WTC11 (cell line): ENCODE data around the gene TANC1.

ENCODE experiments used
- CREB1 ChIP-seq: sonication (generic); formaldehyde crosslinking; IDR thresholded peaks from 2 replicates; pipeline ENCODE4 v1.8.0; 2023; ENCODE audit warnings: mild to moderate bottlenecking, missing genetic modification reagents
- CTCF ChIP-seq: fragments of 200-600 bp; IDR thresholded peaks from 2 replicates; pipeline ENCODE4 v1.8.0; 2022; ENCODE audit warnings: antibody characterized with exemption
- E2F4 ChIP-seq: sonication (generic); formaldehyde crosslinking; IDR thresholded peaks from 2 replicates; pipeline ENCODE4 v1.8.1; 2022; ENCODE audit warnings: low read depth, mild to moderate bottlenecking, moderate library complexity, missing genetic modification reagents, borderline replicate concordance
- MAX ChIP-seq: sonication (generic); formaldehyde crosslinking; IDR thresholded peaks from 2 replicates; pipeline ENCODE4 v1.8.0; 2022; ENCODE audit warnings: mild to moderate bottlenecking, missing genetic modification reagents
- SMAD4 ChIP-seq: sonication (generic); formaldehyde crosslinking; IDR thresholded peaks from 2 replicates; pipeline ENCODE4 v1.8.0; 2022; ENCODE audit warnings: mild to moderate bottlenecking, missing genetic modification reagents
- ZNF396 ChIP-seq: fragments of 250-450 bp; sonication (Bioruptor Pico); IDR thresholded peaks from 2 replicates; pipeline ENCODE4 v1.8.0; 2021; ENCODE audit warnings: mild to moderate bottlenecking, moderate library complexity, borderline replicate concordance

- TF ChIP-seq CTCF (no peak), CREB1 (CRISPR knock-in tag) (no peak), ZNF396 (CRISPR knock-in tag) (no peak), SMAD4 (no peak), MAX (CRISPR knock-in tag) (no peak), E2F4 (CRISPR knock-in tag) (no peak)
Observed at GRCh38 chr2:159126432-159127022, 158.1 kb downstream of the TANC1 start.
